B cell (primary cell): ENCODE results near the gene BCO2.

ENCODE experiments used
- CTCF ChIP-seq: fragments of 200-600 bp; IDR thresholded peaks from one replicate; pipeline ENCODE4 v1.8.0; 2022; ENCODE audit warnings: antibody characterized with exemption, mild to moderate bottlenecking
- EZH2 ChIP-seq: IDR thresholded peaks from 2 replicates; pipeline ENCODE4 v1.6.1; 2012; ENCODE audit warnings: borderline replicate concordance, low read depth, mild to moderate bottlenecking, moderate library complexity, low read length; ENCODE audit not compliant: insufficient read depth, poor library complexity, severe bottlenecking

DNA sequence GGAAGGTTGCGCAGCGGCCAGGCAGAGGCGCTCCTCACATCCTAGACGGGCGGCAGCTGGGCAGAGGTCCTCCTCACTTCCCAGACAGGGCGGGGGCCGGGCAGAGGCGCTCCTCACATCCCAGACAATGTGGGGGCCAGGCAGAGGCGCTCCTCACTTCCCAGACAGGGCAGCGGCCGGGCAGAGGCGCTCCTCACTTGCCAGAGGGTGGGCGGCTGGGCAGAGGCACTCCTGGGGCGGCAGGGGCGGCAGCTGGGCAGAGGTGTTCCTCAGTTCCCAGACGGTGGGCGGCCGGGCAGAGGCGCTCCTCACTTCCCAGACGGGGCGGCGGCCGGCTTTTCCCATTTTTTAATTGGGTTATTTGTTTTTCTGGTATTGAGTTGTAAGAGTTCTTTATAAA, 30.8 kb downstream of the BCO2 start:
- TF ChIP-seq EZH2 (no peak), CTCF (no peak)
